SIG-M5 treated with dmso at 0.1 percent for 504 hours (cell line): ENCODE data around the gene BAG5.
A peak's percentile ranks its signal among the peaks of the same experiment; 100 is the strongest.
"Not testable (repeated sequence)": the region's sequence is repeated elsewhere in the genome, so short reads cannot be mapped to it uniquely, and the experiment has no call there.

Experiments used
- DNase-seq: peaks from one replicate; lab custom pipeline; 2025; ENCODE audit not compliant: unreplicated experiment; lab: John Stamatoyannopoulos, UW

BAG5 gene, protein sequence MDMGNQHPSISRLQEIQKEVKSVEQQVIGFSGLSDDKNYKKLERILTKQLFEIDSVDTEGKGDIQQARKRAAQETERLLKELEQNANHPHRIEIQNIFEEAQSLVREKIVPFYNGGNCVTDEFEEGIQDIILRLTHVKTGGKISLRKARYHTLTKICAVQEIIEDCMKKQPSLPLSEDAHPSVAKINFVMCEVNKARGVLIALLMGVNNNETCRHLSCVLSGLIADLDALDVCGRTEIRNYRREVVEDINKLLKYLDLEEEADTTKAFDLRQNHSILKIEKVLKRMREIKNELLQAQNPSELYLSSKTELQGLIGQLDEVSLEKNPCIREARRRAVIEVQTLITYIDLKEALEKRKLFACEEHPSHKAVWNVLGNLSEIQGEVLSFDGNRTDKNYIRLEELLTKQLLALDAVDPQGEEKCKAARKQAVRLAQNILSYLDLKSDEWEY

DNA sequence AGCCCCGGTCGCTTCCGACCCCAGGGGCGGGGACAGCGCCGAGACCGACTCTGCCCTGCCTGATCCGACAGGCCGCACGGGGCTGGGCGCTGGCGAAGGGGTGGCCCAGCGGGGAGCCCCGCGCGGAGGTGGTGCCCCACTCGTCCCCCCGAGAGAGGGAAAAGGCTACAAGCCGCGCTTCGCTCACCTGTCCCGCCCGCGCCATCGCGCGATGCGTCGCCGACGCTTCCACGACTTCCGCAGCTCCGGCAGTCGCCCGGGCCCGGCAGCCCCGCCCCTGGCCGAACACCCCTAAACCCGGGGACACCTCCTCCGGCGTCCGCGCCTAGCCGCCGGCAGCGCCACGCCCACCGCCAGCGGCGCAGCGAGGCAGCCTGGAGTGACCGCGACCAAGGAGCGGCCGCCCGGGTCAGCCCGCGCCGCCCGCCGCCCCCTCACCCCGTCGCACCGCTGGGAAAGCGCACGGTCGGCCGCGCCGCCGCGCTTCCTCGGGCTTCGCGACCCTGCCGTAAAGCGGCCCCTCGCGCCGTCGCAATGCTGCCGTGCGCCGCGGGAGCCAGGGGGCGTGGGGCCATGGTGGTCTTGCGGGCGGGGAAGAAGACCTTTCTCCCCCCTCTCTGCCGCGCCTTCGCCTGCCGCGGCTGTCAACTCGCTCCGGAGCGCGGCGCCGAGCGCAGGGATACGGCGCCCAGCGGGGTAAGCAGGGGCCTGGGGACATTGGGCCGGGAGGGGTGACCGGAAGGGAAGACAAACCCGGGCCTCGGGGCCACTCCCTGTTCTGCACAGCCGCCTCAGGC is at the start of gene BAG5, which contains the start of gene COA8:
BAG5 (minus strand) TSS at position 229 of the 797 bp plus-strand sequence. CDS start 1,493 bp downstream, outside the sequence.
COA8 (plus strand) TSS at position 532 of the 797 bp plus-strand sequence; CDS start at position 574, 42 bp downstream.
- DNase-seq: peak; percentile 73

DNA sequence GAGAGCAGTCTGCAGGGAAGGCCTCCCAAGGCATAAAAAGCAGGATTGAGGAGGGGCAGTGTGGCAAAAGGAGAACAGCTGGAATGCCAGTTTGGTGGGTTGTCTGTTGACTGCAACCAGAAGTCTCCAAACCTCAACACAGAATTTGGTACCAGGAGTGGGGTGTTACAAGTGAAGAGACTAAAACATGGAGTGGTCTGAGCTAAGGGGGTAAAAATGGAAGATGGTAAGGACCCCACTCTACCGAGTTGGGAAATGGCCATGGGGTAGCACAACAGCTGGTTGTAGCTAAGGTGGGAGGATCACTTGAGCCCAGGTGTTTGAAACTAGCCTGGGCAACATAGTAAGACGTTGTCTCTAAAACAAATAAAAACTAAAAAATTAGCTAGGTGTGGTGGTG is 48.8 kb upstream of the BAG5 start:
- DNase-seq: no peak

DNA sequence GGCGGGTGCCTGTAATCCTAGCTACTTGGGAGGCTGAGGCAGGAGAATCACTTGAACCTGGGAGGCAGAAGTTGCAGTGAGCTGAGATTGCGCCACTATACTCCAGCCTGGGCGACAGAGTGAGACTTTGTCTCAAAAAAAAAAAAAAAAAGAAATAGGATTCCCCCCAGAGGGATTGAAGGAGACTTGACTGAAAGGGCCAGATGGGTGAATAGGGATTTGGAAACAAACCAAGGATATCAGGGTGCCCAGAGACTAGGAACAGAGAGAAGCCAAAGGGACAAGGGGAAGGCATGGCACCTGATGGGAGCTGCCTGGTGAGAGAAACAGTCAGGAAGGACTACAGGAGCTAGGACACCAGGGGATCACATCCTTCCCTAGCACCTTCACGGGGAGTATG is 46.6 kb upstream of the BAG5 start:
- DNase-seq: not testable (repeated sequence)

DNA sequence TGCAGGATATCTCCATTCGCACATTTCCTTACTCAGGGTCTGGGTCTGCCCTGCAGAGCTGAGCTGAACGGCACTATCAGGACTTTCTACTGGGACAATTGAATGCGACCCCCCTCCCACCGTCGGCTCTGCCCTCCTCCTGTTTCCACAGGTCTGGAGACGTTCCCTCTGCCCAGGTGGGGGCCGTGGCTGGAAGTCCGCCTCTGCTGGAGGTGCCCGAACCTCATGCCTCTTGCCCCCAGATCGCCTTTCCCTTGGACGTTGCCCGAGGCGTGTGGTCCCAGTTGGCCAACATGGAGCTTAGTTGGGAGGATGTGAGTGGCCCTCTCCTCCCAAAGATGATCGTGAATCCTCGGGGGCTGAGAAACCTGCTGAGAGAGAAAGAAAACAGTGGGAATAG is 45.4 kb upstream of the BAG5 start:
- no peak for DNase-seq

DNA sequence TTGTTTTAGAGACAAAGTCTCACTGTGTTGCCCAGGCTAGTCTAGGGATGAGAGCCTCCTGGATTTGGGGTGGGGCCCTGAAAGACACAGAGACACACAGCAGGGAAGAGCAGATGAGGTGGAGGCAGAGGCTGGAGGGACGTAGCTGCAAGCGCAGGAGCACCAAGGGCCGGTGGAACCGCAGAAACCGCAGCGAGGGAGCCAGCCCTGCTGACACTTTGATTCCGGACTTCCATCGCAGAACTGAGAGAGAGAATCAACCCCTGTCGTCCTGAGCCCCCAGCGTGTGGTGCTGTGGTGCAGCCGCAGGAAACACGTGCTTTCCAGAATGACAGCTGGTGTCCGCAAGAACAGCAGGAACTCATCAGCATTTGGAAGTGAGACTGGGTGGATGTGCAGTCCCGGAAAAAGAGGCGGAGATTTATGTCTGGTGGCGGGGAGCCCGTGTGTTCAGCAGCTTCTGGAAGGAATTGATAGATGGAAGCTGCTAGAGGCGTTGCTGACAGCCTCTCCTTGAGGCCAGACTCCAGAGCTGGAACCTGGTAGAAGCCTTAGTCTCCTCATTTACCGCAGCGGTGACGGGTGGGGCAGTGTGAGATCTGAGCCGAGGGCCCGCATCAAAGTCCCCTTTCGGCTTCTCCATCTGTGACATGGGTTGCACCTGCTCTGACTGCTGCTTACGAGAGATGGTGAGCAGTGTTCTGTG is 44.7 kb upstream of the BAG5 start:
- DNase-seq: peak; percentile 90

DNA sequence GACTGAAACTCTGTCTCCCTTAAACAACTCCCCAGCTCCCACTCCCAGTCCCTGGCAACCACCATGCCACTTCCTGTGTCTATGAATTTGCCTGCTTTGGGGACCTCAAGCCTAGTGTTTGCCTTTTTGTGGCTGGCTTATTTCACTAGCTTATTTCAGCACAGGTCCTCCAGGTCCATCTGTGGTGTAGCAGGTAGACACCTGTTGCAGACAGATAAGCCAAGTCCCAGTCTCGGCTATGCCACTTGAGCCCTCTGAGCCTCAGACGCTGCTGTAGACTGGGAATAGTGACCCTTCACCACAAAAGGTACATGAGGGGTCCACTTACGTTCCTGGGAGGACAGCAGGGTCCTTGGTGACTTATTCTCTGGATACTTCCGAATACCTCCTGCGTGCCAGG is 42.2 kb upstream of the BAG5 start:
- no peak for DNase-seq

DNA sequence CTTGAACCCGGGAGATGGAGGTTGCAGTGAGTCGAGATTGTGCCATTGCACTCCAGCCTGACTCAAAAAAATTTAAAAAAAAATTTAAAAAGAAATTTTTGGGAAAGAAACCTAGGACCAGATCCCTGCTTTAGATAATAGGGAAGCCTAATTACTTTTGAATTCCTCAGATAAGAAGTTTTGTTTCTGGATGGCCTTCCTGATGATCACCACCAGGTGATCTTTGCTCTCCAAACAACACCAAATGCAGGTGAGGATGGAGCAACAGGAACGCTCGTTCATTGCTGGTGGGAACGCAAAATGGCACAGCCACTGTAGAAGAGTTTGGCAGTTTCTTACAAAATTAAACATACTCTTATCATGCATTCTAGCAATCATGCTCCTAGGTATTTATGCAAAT is 38.0 kb upstream of the BAG5 start:
- no peak for DNase-seq

DNA sequence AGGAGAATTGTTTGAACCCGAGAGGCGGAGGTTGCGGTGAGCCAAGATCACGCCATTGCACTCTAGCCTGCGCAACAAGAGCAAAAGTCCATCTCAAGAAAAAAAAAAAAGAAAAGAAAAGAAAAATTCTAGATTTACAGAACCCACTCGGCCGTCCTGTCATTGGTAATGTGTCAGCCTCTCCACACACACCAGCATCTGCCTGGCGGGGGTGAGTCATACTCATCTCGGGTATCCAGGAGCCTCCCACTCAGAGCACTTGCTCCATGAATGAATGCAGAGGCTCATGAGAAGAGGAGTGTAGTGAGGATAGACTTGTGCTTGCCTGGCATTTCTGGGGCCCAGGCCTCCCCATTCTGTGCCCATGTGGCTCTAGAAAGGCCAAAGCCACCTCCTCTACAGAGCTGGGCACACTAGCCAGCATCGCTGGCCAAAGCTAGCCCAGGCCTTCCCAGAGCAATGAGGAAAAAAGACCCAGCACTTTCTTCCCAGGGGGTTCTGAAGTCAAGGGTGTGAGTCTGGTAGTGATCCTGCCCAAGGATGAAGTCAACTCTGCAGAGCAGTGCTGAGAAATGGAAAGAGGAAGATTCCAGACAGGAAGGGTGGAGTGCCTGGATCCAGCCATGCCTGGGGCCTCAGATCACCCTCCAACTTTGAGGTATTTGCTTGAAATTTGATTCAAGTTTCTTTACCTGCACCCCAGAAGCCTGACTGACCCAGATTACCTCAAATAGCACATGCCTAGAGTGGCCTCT is 35.3 kb upstream of the BAG5 start:
- no peak for DNase-seq

DNA sequence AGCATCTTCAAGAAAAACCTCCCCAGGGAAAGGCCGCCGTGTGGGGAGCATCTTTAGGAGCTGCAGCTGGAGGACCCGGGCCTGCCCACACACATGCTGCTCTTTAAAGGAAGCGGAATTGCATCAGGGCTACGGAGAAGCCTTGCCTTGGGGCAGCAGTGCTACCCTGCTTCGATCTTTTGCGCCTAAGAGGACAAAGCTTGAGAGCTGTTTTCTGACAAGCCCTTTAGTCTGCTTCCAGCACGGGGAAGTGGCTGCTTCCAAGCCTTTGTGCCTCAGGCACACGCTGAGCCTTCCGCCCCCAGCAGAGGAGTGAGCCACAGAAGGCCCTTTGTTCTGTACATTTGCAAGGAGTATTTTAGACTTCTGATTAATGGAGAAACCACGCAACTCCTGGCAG is 31.8 kb upstream of the BAG5 start:
- no peak for DNase-seq

DNA sequence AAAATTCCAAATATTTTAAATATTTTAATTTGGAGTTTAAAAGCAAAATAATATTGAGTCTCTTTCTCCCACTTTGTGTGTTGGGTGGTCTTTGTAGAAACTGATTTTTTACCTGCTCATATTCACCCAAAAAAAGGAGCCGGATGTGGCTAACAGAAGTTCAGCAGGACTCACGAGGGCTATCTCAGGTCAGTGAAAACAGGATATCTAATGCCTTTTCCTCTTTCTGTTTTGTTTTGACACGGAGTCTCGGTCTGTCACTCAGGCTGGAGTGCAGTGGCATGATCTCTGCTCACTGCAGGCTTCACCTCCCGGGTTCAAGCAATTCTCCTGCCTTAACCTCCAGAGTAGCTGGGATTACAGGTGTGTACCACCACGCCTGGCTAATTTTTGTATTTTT is 31.1 kb upstream of the BAG5 start:
- DNase-seq: no peak

DNA sequence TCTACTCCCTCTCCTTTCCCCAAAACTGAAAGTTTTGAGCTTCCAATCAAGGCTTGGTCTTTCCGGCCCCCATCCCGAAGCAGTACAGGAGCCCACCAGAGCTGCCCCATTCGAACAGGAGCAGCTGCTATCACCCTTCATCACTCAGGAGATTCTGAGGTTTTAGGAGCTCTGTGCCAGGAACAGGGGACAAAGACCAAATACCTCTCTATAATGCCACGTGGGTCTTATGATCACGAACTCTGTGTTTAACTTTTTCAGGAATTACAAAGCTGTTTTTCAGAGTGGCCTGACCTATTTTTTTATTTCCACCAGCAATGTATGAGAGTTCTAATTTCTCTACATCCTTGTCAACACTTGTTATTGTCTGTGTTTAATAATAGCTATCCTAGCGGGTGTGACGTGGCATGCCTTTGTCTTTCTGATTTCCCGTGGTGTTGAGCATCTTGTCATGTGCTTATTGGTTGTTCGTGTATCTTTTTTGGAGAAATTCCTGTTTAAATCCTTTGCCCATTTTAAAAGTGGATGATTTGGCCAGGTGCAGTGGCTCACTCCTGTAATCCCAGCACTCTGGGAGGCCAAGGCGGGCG is 22.0 kb upstream of the BAG5 start:
- DNase-seq: no peak

DNA sequence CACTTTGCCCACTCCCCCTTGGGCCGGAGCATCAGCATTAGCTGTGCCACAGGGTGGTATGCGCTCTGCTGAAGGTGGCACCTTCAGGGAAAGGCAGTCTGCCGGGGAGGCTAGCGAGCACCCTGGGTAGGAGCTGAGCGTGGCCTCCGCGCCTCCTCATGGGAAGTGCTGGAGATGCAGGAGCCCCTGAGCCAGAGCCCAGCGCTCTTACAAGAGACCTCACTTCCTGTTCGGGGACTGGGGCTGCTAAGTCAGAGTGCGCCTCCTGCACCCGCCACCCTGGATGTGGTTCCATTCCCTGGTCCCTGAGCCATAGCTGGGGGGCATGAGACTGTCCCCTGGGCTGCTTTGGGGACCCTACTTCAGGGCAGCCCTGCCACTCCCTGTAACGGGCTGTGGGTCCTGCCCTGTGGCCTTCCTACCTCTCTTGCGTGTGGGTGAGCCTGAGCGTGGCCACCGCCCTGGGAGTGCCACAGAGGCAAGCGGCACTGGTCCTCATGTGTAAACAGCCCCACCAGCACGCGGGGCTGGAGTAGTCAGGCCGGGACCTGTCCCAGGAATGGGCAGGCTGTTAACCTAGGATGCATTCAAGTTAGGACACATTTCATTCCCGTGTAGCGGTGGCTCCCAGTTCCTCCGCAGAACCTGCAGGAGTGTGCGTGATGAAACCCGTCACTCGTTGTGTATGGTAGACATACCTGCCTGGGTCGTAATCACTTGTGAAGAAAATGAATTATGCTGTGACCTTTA is 19.7 kb upstream of the BAG5 start:
- no peak for DNase-seq

DNA sequence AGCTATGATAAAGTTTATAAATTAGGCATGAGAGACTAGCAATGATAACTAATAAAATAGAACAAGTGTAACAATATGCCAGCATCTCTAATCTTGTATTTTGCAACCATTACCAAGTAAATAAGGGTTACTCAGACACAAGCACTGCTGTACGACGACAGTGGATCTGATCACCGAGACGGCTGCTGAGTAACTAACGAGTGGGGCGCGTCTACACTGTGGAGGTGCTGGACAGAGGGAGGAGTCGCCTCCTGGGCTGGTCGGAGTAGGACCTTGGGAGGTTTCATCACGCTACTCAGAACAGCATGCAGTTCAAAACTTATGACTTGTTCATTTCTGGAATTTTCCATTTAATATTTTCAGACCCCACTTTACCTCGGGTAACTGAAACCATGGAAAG is 18.7 kb upstream of the BAG5 start:
- no peak for DNase-seq

DNA sequence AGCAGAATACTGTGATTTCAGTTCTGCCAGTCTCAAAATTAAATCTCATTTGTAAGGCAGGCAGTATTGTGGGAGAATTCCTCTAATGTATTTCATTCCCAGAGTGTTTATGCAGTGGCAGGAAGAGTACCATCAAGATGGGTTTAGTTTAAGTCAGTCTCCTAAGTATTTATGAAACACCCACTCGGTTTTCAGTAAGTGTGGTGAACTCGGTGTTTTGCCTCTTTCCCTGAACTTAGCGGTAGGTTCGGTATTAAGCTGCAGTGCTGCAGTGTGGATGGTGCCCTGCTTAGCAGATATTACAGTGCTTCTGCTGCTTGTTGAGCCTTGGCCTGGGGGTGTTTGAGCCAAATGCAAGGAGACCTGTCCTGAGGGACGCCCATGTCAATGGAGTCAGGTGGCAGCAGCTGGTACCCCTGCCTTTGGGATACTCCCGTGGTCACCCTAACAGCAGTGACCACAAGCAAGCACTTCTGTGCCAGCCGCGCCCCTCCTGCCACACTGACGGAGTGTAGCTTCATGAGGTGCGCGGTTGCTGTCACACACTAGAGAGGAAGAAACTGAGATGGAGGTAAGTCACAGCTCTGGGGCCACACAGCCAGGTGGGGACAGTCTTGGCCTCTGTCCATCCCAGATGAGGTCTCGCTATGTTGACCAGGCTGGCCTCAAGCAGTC is 16.1 kb upstream of the BAG5 start:
- no peak for DNase-seq

DNA sequence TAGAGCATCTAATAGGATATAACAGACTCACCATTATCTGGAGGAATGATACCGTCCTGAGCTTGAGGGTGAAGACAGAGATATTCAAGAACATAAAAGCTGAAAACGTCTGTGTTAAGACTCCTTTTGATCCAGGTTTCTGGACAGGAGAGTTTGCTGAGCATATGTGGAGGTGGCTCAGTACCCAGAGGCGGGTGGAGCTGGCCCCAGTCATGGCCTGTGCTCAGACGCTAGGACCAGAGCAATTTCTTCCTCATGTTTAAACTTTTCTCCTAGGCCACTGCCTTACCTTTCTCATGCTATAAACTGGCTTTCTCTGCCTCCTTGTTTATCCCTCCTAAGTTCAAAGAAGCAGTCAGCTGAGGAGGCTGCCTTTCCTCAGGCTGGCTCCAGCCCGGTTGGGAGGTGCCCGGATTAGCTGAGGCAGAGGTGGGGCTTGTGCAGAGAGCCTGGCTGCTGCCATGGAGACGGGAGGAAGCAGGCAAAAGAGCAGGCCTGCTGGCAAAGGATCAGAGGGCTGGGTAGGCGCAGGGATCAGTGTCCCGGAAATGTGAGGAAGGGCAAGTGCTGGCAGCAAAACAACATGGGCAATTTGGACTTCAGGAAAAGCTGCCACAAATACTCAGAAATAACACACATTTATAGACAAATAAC is 14.0 kb upstream of the BAG5 start:
- peak; percentile 21 for DNase-seq

DNA sequence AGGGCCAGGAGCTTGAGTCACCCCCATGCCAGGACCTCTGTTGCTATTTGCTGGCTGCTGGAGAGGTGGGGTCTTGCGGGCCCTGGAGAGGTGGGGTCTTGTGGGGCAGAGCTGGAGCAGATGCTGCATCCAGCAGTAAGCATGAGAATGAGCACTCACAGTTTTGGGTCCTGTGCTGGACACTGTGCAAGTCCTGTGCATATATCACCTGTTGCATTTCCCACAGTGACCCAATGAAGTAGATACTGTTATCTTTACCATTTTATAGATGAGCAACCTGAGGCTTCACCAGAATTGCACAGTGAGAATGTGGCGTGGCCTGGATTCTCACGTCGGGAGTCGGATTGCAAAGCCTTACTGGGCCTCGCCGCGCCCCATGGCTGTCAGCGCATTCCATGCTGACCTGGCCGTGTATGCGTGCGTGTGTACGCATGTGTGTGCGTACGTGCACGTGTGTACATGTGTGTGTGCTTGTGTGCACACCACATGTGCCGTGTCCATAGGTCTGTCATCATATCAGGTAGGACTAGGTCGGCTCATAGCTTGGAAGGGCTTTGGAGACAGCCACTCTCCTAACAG is 12.3 kb upstream of the BAG5 start:
- DNase-seq: no peak

DNA sequence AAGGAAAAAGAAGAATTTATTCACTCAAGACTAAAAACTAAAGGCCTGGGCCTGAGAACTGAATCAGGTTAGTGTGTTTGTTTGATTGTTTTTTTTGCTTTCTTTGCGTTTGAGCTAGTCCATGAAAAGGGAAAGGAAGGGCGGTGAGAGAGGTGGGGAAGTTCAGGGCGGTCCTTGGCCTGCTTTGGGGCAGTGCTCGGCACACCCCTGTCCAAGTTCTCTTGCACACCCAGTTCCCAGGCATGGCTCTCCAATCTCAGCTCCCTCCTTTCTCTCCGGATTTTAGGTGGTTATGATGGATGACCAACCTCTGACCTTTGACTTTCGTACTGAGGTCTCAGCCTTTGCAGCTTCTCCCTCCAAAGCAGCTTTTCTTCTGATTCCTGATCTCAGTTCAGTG is 11.6 kb upstream of the BAG5 start:
- DNase-seq: no peak

DNA sequence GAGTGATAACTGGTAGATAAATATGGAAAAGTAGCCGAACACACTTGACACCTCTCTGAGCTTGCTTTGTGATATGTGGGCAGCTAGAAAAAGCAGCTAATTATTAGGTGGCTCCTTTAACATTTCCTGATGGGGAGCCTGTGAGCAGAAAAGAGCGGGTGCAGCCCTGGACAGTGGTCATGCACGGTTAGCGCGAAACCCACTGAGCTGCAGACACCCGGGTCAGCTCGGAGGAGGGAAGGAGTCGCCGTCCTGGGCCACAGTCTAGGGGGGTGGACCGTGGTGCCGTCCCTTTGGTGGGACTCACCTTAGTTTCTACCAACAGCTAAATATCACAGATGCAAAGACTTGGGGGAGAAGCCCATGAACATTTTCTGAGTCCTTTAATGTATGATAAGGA is 7.0 kb upstream of the BAG5 start:
- DNase-seq: no peak
